IPS-18c (cell line): Measurements from ENCODE around the gene LRRC59.
A peak's percentile ranks its signal among the peaks of the same experiment; 100 is the strongest.

Experiments used
- H3K4me3 ChIP-seq: 2 replicates; pipeline ENCODE4 v1.7.0; 2013; ENCODE audit warnings: low read depth, mild to moderate bottlenecking, low read length, moderate library complexity; ENCODE audit not compliant: insufficient read depth
- H3K9me3 ChIP-seq: one replicate; pipeline ENCODE4 v1.6.1; 2013; ENCODE audit warnings: mild to moderate bottlenecking, low read length, moderate library complexity; ENCODE audit not compliant: control insufficient read depth, insufficient read depth

LRRC59 gene

GRCh38 chr17:50397919-50398285 lies 579 bp upstream of the LRRC59 start:
- H3K9me3 ChIP-seq, result no peaks in the 10 kb centered on the region
- peak overlapping the region; percentile 93; the same call in 1 of the 2 replicates for H3K4me3 ChIP-seq

GRCh38 chr17:50396261-50397110 lies 837 bp downstream of the LRRC59 start:
- peak overlapping the region; percentile 93 for H3K4me3 ChIP-seq
- H3K9me3 ChIP-seq, result no peaks in the 10 kb centered on the region

- Histone ChIP-seq H3K9me3 (no peaks in the 10 kb centered on the region), H3K4me3 (no peak overlapping the region)
These were observed 2.6 kb downstream of the LRRC59 start for GRCh38 chr17:50394711-50395110.

GRCh38 chr17:50393700-50394099 lies 3.6 kb downstream of the LRRC59 start:
- Histone ChIP-seq H3K9me3 (no peaks in the 10 kb centered on the region), H3K4me3 (no peak overlapping the region)

GRCh38 chr17:50392621-50393020 lies 4.7 kb downstream of the LRRC59 start:
- Histone ChIP-seq H3K4me3 (no peak overlapping the region), H3K9me3 (no peaks in the 10 kb centered on the region)

GRCh38 chr17:50389534-50389933 lies 7.8 kb downstream of the LRRC59 start:
- H3K4me3 ChIP-seq, result no peak overlapping the region

GRCh38 chr17:50388728-50389127 lies 8.6 kb downstream of the LRRC59 start:
- no peaks in the 10 kb centered on the region for H3K9me3 ChIP-seq
- no peak overlapping the region for H3K4me3 ChIP-seq

More at GRCh38 chr17:50389534-50389933, 7.8 kb downstream of the LRRC59 start:
- H3K9me3 ChIP-seq, result no peaks in the 10 kb centered on the region

- no peaks in the 10 kb centered on the region for H3K9me3 ChIP-seq
- no peak overlapping the region for H3K4me3 ChIP-seq
These were observed 10.8 kb downstream of the LRRC59 start for GRCh38 chr17:50386510-50386909.

- H3K4me3 ChIP-seq, result no peak overlapping the region
- no peaks in the 10 kb centered on the region for H3K9me3 ChIP-seq
These were observed 14.4 kb downstream of the LRRC59 start for GRCh38 chr17:50382931-50383330.

GRCh38 chr17:50381920-50382319 lies 15.4 kb downstream of the LRRC59 start:
- Histone ChIP-seq H3K9me3 (no peaks in the 10 kb centered on the region), H3K4me3 (no peak overlapping the region)

- H3K9me3 ChIP-seq, result no peaks in the 10 kb centered on the region
- H3K4me3 ChIP-seq, result no peak overlapping the region
These were observed 16.0 kb downstream of the LRRC59 start for GRCh38 chr17:50381260-50381815.

GRCh38 chr17:50380369-50381259 lies 16.7 kb downstream of the LRRC59 start:
- Histone ChIP-seq H3K4me3 (no peak overlapping the region), H3K9me3 (no peaks in the 10 kb centered on the region)

- Histone ChIP-seq H3K9me3 (no peaks in the 10 kb centered on the region), H3K4me3 (no peak overlapping the region)
These were observed 17.8 kb downstream of the LRRC59 start for GRCh38 chr17:50379351-50380132.

GRCh38 chr17:50375858-50376538 lies 21.3 kb downstream of the LRRC59 start:
- no peaks in the 10 kb centered on the region for H3K9me3 ChIP-seq
- no peak overlapping the region for H3K4me3 ChIP-seq

GRCh38 chr17:50373705-50374104 lies 23.6 kb downstream of the LRRC59 start:
- H3K9me3 ChIP-seq, result no peaks in the 10 kb centered on the region
- H3K4me3 ChIP-seq, result peak overlapping the region; percentile 96

- Histone ChIP-seq H3K4me3 (peak within 1 kb of the TSS; percentile 96), H3K9me3 (no peaks in the 10 kb centered on the region)
These were observed 24.4 kb downstream of the LRRC59 start, which contains the start of the genes EME1 and MRPL27 for GRCh38 chr17:50372758-50373556. TSS of gene EME1 (plus strand) at chr17:50373229. CDS start at chr17:50375209, 1,980 bp downstream. TSS of gene MRPL27 (minus strand) at chr17:50373184. CDS start at chr17:50373170, 14 bp downstream.
